GM21717 (cell line): ENCODE results near the gene MAGOHB.
"Not testable (repeated sequence)": the region's sequence is repeated elsewhere in the genome, so short reads cannot be mapped to it uniquely, and the experiment has no call there.

Source experiments
- ATAC-seq: cut with Tn5 transposase; IDR thresholded peaks from one replicate; pipeline ENCODE4 v1.9.1; 2021; ENCODE audit warnings: mild to moderate bottlenecking, moderate library complexity; ENCODE audit not compliant: unreplicated experiment

The MAGOHB gene

GRCh38 chr12:10612984-10613348, 443 bp downstream of the MAGOHB start:
- ATAC-seq, result peak; percentile 5

- no peak for ATAC-seq
These were observed 1.3 kb downstream of the MAGOHB start for GRCh38 chr12:10612110-10612509.

GRCh38 chr12:10611258-10611657, 2.2 kb downstream of the MAGOHB start:
- ATAC-seq, result not testable (repeated sequence)

- no peak for ATAC-seq
These were observed 3.2 kb downstream of the MAGOHB start for GRCh38 chr12:10610188-10610587.

- no peak for ATAC-seq
These were observed 5.4 kb downstream of the MAGOHB start for GRCh38 chr12:10607885-10608458.

- ATAC-seq, result no peak
These were observed 11.5 kb downstream of the MAGOHB start for GRCh38 chr12:10601860-10602259.

GRCh38 chr12:10600988-10601387, 12.4 kb downstream of the MAGOHB start:
- ATAC-seq, result no peak

- no peak for ATAC-seq
These were observed 17.5 kb downstream of the MAGOHB start for GRCh38 chr12:10595881-10596280.

GRCh38 chr12:10590966-10591365, 22.4 kb downstream of the MAGOHB start:
- no peak for ATAC-seq

- ATAC-seq, result no peak
These were observed 29.0 kb downstream of the MAGOHB start for GRCh38 chr12:10584415-10584814.

GRCh38 chr12:10582704-10583103, 30.7 kb downstream of the MAGOHB start:
- ATAC-seq, result no peak

GRCh38 chr12:10582133-10582532, 31.3 kb downstream of the MAGOHB start:
- not testable (repeated sequence) for ATAC-seq

- no peak for ATAC-seq
These were observed 39.1 kb downstream of the MAGOHB start for GRCh38 chr12:10574307-10574706.

GRCh38 chr12:10572021-10572490, 41.4 kb downstream of the MAGOHB start:
- not testable (repeated sequence) for ATAC-seq

GRCh38 chr12:10571141-10571540, 42.3 kb downstream of the MAGOHB start:
- no peak for ATAC-seq

GRCh38 chr12:10567813-10568212, 45.6 kb downstream of the MAGOHB start:
- no peak for ATAC-seq

GRCh38 chr12:10563966-10564365, 49.4 kb downstream of the MAGOHB start:
- ATAC-seq, result no peak

GRCh38 chr12:10563002-10563401, 50.4 kb downstream of the MAGOHB start:
- ATAC-seq, result no peak

GRCh38 chr12:10562306-10562933, 51.0 kb downstream of the MAGOHB start:
- no peak for ATAC-seq

GRCh38 chr12:10559244-10559643, 54.2 kb downstream of the MAGOHB start:
- ATAC-seq, result no peak

- ATAC-seq, result no peak
These were observed 54.6 kb downstream of the MAGOHB start for GRCh38 chr12:10558789-10559188.

- ATAC-seq, result no peak
These were observed 55.1 kb downstream of the MAGOHB start for GRCh38 chr12:10558301-10558700.

- ATAC-seq, result peak; percentile 75
These were observed 55.6 kb downstream of the MAGOHB start for GRCh38 chr12:10557766-10558165.
